GM23338 (cell line): ENCODE measurements around the gene RPGRIP1L. TPM values are rescaled to one million over a fixed set of nuclear protein-coding genes. Genes with fewer than 3 reads are reported as not detected.

Source experiments
- ATAC-seq: fragments of 200-7000 bp; cut with Tn5 transposase; 3 replicates; pipeline ENCODE4 v1.9.1; 2020
- DNase-seq: peaks from one replicate; pipeline ENCODE4 v3.0.0-alpha.2; 2015; ENCODE audit warnings: low spot score
- H2AFZ ChIP-seq: fragments of 200-600 bp; sonication (generic); 2 replicates; pipeline ENCODE4 v1.8.0; 2016; ENCODE audit warnings: antibody characterized with exemption, mild to moderate bottlenecking, moderate library complexity
- H3F3A ChIP-seq: fragments of 200-600 bp; sonication (generic); replicated peaks from 2 replicates; pipeline ENCODE4 v1.8.0; 2017; ENCODE audit warnings: antibody characterized with exemption, mixed run types, low read depth
- H3K27ac ChIP-seq: fragments of 200-600 bp; sonication (generic); 2 replicates; pipeline ENCODE4 v1.6.1; 2016; ENCODE audit warnings: low read depth
- H3K27me3 ChIP-seq: fragments of 200-600 bp; sonication (generic); 2 replicates; pipeline ENCODE4 v1.8.0; 2016; ENCODE audit warnings: mild to moderate bottlenecking, mixed run types, moderate library complexity; ENCODE audit not compliant: insufficient read depth
- H3K36me3 ChIP-seq: fragments of 200-600 bp; sonication (generic); 2 replicates; pipeline ENCODE4 v1.8.0; 2016; ENCODE audit warnings: mild to moderate bottlenecking; ENCODE audit not compliant: insufficient read depth
- H3K4me1 ChIP-seq: fragments of 200-600 bp; sonication (generic); 2 replicates; pipeline ENCODE4 v1.8.0; 2016; ENCODE audit warnings: mild to moderate bottlenecking, moderate library complexity; ENCODE audit not compliant: insufficient read depth
- H3K4me2 ChIP-seq: fragments of 200-600 bp; sonication (generic); 2 replicates; pipeline ENCODE4 v1.7.1; 2017; ENCODE audit warnings: mixed run types
- H3K4me3 ChIP-seq: fragments of 200-600 bp; sonication (generic); 2 replicates; pipeline ENCODE4 v1.6.1; 2016; ENCODE audit warnings: mixed run types
- H3K79me2 ChIP-seq: fragments of 200-600 bp; sonication (generic); replicated peaks from 2 replicates; pipeline ENCODE4 v1.8.0; 2017; ENCODE audit warnings: mild to moderate bottlenecking; ENCODE audit not compliant: insufficient read depth
- H3K9me2 ChIP-seq: fragments of 200-600 bp; sonication (generic); 2 replicates; pipeline ENCODE4 v1.8.0; 2017; ENCODE audit not compliant: insufficient read depth
- H4K20me1 ChIP-seq: fragments of 200-600 bp; sonication (generic); replicated peaks from 2 replicates; pipeline ENCODE4 v1.8.0; 2017; ENCODE audit warnings: mild to moderate bottlenecking; ENCODE audit not compliant: insufficient read depth
- H3K27ac Mint-ChIP-seq: 2 replicates; pipeline ENCODE4 v1.8.0; 2020; ENCODE audit warnings: inconsistent platforms, mild to moderate bottlenecking, moderate library complexity, mixed read lengths
- H3K27me3 Mint-ChIP-seq: 3 replicates; pipeline ENCODE4 v1.8.0; 2022; ENCODE audit warnings: low read depth, mild to moderate bottlenecking, moderate library complexity, mixed read lengths, inconsistent platforms; ENCODE audit not compliant: insufficient read depth, poor library complexity
- H3K36me3 Mint-ChIP-seq: 3 replicates; pipeline ENCODE4 v1.8.0; 2021; ENCODE audit warnings: low read depth, mild to moderate bottlenecking, inconsistent platforms, moderate library complexity, mixed read lengths
- H3K4me1 Mint-ChIP-seq: 3 replicates; pipeline ENCODE4 v1.8.0; 2020; ENCODE audit warnings: mild to moderate bottlenecking, inconsistent platforms, mixed read lengths
- H3K4me3 Mint-ChIP-seq: 3 replicates; pipeline ENCODE4 v1.8.0; 2021; ENCODE audit warnings: moderate library complexity, mild to moderate bottlenecking, inconsistent platforms, mixed read lengths
- H3K9me3 Mint-ChIP-seq: 3 replicates; pipeline ENCODE4 v1.8.0; 2020; ENCODE audit warnings: moderate library complexity, mild to moderate bottlenecking, inconsistent platforms, mixed read lengths
- CREB1 ChIP-seq: fragments of 250-450 bp; sonication (Bioruptor Pico); IDR thresholded peaks from 2 replicates; pipeline ENCODE4 v1.5.0; 2020; ENCODE audit warnings: low read depth, mild to moderate bottlenecking, moderate library complexity
- CTCF ChIP-seq, 2 experiments: fragments of 200-600 bp in 1 of 2; sonication (generic) in 1 of 2; conservative IDR thresholded peaks; 2 replicates each; pipeline versions ENCODE4 v1.5.1 to v1.6.1; 2016 to 2017; ENCODE audit warnings: antibody characterized with exemption in 2 of 2, low read depth in 2 of 2, mild to moderate bottlenecking in 2 of 2, moderate library complexity in 1 of 2
- ETS1 ChIP-seq: IDR thresholded peaks from 2 replicates; pipeline ENCODE4 v1.6.1; 2016; ENCODE audit warnings: antibody characterized with exemption
- EZH2 ChIP-seq: fragments of 200-600 bp; sonication (generic); IDR thresholded peaks from one replicate; pipeline ENCODE4 v1.8.0; 2017; ENCODE audit warnings: antibody characterized with exemption, mild to moderate bottlenecking, low read depth; ENCODE audit not compliant: unreplicated experiment
- EZH2phosphoT487 ChIP-seq: fragments of 200-600 bp; sonication (generic); IDR thresholded peaks from one replicate; pipeline ENCODE4 v1.8.1; 2018; ENCODE audit warnings: antibody characterized with exemption; ENCODE audit not compliant: unreplicated experiment
- JUNB ChIP-seq: IDR thresholded peaks from one replicate; pipeline ENCODE4 v1.6.1; 2016; ENCODE audit warnings: antibody characterized with exemption; ENCODE audit not compliant: unreplicated experiment
- NANOG ChIP-seq: IDR thresholded peaks from 2 replicates; pipeline ENCODE4 v1.6.1; 2016; ENCODE audit warnings: antibody characterized with exemption, borderline replicate concordance
- POLR2AphosphoS5 ChIP-seq: IDR thresholded peaks from 2 replicates; pipeline ENCODE4 v1.6.1; 2016; ENCODE audit warnings: antibody characterized with exemption, low read depth
- REST ChIP-seq: IDR thresholded peaks from one replicate; pipeline ENCODE4 v1.6.1; 2018; ENCODE audit warnings: antibody characterized with exemption; ENCODE audit not compliant: unreplicated experiment
- STAT1 ChIP-seq: IDR thresholded peaks from one replicate; pipeline ENCODE4 v1.6.1; 2016; ENCODE audit warnings: antibody characterized with exemption; ENCODE audit not compliant: unreplicated experiment
- ZNF114 ChIP-seq: fragments of 250-450 bp; sonication (Bioruptor Pico); IDR thresholded peaks from 2 replicates; pipeline ENCODE4 v1.5.0; 2020; ENCODE audit warnings: mild to moderate bottlenecking, moderate library complexity
- ZNF331 ChIP-seq: fragments of 250-450 bp; sonication (Bioruptor Pico); IDR thresholded peaks from 2 replicates; pipeline ENCODE4 v1.5.0; 2020; ENCODE audit warnings: low read depth, mild to moderate bottlenecking, moderate library complexity
- ZNF462 ChIP-seq: fragments of 250-450 bp; sonication (Bioruptor Pico); IDR thresholded peaks from 2 replicates; pipeline ENCODE4 v1.5.0; 2020; ENCODE audit warnings: mild to moderate bottlenecking, moderate library complexity
- polyA plus RNA-seq: library from polyadenylated mRNA; unstranded; fragments of >200 nt; fragmentation: Nextera tagmentation; extraction: Ambion mirVana; gene quantifications from 2 replicates; pipeline ENCODE4 v1.2.1, GENCODE V29; 2016
- total RNA-seq: library from RNA; depleted of rRNA; stranded (reverse); fragments of >200 nt; shearing (Covaris generic); gene quantifications from 2 replicates; pipeline ENCODE4 v1.2.3, GENCODE V29; 2014

The RPGRIP1L gene
- total and polyA plus RNA-seq, 2 experiments from 2014 or later = 11.4 to 21.3 TPM

GRCh38 chr16:53726625-53727024, 23.0 kb upstream of the RPGRIP1L start:
- H2AFZ ChIP-seq = no peak overlapping the region
- H3K4me3 ChIP-seq = no peak overlapping the region
- H3K9me2 ChIP-seq = no peaks in the 10 kb centered on the region
- H3K4me1 ChIP-seq = peaks cover 7% of the 10 kb centered on the region; the same call in 1 of the 2 replicates
- H3F3A ChIP-seq = no peaks in the 10 kb centered on the region
- peaks cover 7% of the 10 kb centered on the region; the same call in 1 of the 2 replicates for H4K20me1 ChIP-seq
- no peaks in the 10 kb centered on the region for H3K36me3 Mint-ChIP-seq
- peaks cover 69% of the 10 kb centered on the region for H3K79me2 ChIP-seq
- peaks cover 12% of the 10 kb centered on the region; the same call in 2 of the 3 replicates for H3K4me1 Mint-ChIP-seq
- no peaks in the 10 kb centered on the region for H3K9me3 Mint-ChIP-seq
- H3K36me3 ChIP-seq = no peaks in the 10 kb centered on the region
- no peaks in the 10 kb centered on the region for H3K27me3 ChIP-seq
- no peak overlapping the region for H3K4me2 ChIP-seq
- H3K27ac Mint-ChIP-seq = no peak overlapping the region
- H3K27me3 Mint-ChIP-seq = peaks cover 3% of the 10 kb centered on the region
- no peak for ATAC-seq
- DNase-seq = no peak
- H3K4me3 Mint-ChIP-seq = no peak overlapping the region
- no peak for TF ChIP-seq POLR2AphosphoS5
- TF ChIP-seq CTCF (conservative IDR thresholded peaks at IDR 0.05; ENCODE audit: low read depth in 2 of 2) = no peak
- no peak for TF ChIP-seq ZNF331 (CRISPR knock-in tag)
- no peak for TF ChIP-seq EZH2phosphoT487
- TF ChIP-seq EZH2 = no peak
- no peak for TF ChIP-seq STAT1
- TF ChIP-seq REST = no peak
- no peak for TF ChIP-seq ZNF462 (CRISPR knock-in tag)
- no peak for TF ChIP-seq ZNF114
- no peak for TF ChIP-seq JUNB
- TF ChIP-seq NANOG = no peak
- TF ChIP-seq CREB1 (CRISPR knock-in tag) = no peak
- no peak for TF ChIP-seq ETS1
- no peak overlapping the region for H3K27ac ChIP-seq
